ENCODE data around the gene SERPINI1. TPM values are rescaled to one million over a fixed set of nuclear protein-coding genes. Genes with fewer than 3 reads are reported as not detected.

Gene SERPINI1
- total and polyA plus RNA-seq, 9 of the 15 experiments (the other 6 are each of a cell fraction or from before 2014, with no cell fraction given) = 1.6 to 9.9 (median 3.5) TPM

GRCh38 chr3:167735233-167736138, at the start of gene SERPINI1 (continued):
- no peak for TF ChIP-seq PHB2 (IDR thresholded peaks at IDR 0.05; ENCODE audit: low read depth)
- no peak for TF ChIP-seq ZNF584 (CRISPR knock-in tag; IDR thresholded peaks at IDR 0.05; ENCODE audit: low read depth)
- TF ChIP-seq MTA2 (IDR thresholded peaks at IDR 0.05; ENCODE audit: low read depth) = no peak
- no peak for TF ChIP-seq NCOA4 (IDR thresholded peaks at IDR 0.05; ENCODE audit: partially characterized antibody)
- TF ChIP-seq CBFB (CRISPR knock-in tag; IDR thresholded peaks at IDR 0.05) = no peak
- TF ChIP-seq HMGXB4 (CRISPR knock-in tag; IDR thresholded peaks at IDR 0.05) = no peak
- no peak for TF ChIP-seq SRSF1 (IDR thresholded peaks at IDR 0.05; ENCODE audit: low read depth, low read length)
- TF ChIP-seq MAZ (CRISPR knock-in tag; conservative IDR thresholded peaks at IDR 0.05 in 1 of 2, IDR thresholded peaks at IDR 0.05 in 1 of 2) = no peak; a peak in 1 of 4 replicates
- TF ChIP-seq CUX1 (CRISPR knock-in tag; IDR thresholded peaks at IDR 0.05) = no peak
- no peak for TF ChIP-seq NELFE (IDR thresholded peaks at IDR 0.05; ENCODE audit: insufficient read depth, insufficient read length)
- TF ChIP-seq ZBTB34 (CRISPR knock-in tag; IDR thresholded peaks at IDR 0.05) = no peak
- no peak; a peak in 1 of 4 replicates for TF ChIP-seq RCOR1 (IDR thresholded peaks at IDR 0.05; ENCODE audit: borderline replicate concordance in 1 of 2, low read depth in 2 of 2, low read length in 2 of 2)
- TF ChIP-seq TRIM28 (IDR thresholded peaks at IDR 0.05) = no peak
- TF ChIP-seq GABPB2 (CRISPR knock-in tag; conservative IDR thresholded peaks at IDR 0.05) = no peak
- TF ChIP-seq HDAC3 (IDR thresholded peaks at IDR 0.05; ENCODE audit: borderline replicate concordance, partially characterized antibody) = no peak
- TF ChIP-seq ZBTB7A (IDR thresholded peaks at IDR 0.05; ENCODE audit: borderline replicate concordance, control insufficient read depth, low read depth, low read length) = no peak
- peak; percentile 36 for TF ChIP-seq POLR2B (IDR thresholded peaks at IDR 0.05; ENCODE audit: low read depth, partially characterized antibody)
- TF ChIP-seq PURB (CRISPR knock-in tag; IDR thresholded peaks at IDR 0.05; ENCODE audit: low read depth) = no peak
- no peak for TF ChIP-seq SMAD3 (CRISPR knock-in tag; conservative IDR thresholded peaks at IDR 0.05)

All from K562 (cell line).